ENCODE results near the gene SYTL4. TPM values are rescaled to one million over a fixed set of nuclear protein-coding genes. Genes with fewer than 3 reads are reported as not detected.

Gene SYTL4
- total RNA-seq, 4 donors from 2014 or later, result 14.9 to 30.7 (median 27.8) TPM

- Histone ChIP-seq H3K36me3 (no peaks in the 10 kb centered on the region), H3K27ac (replicated peaks in 1 of 4) (peak within 1 kb of the TSS; percentile 61 to 77 (median 62)), H3K4me1 (peaks cover 0 to 22% (median 7%) of the 10 kb centered on the region in 4 donors), H3K9me3 (no peaks in the 10 kb centered on the region), H3K27me3 (no peaks in the 10 kb centered on the region), H3K4me3 (peak within 1 kb of the TSS; percentile 34 to 52 (median 39))
- intact Hi-C loops (cut with DNase I), result no loop called here
- WGBS, result 38% methylated on average over 11 of the region's 11 CpGs
- no peak for DNase-seq (ENCODE audit: extremely low spot score)
- TF ChIP-seq POLR2AphosphoS5 (IDR thresholded peaks at IDR 0.05), result peak; percentile 52 to 86
- no peak for TF ChIP-seq EP300 (IDR thresholded peaks at IDR 0.05)
Measured at GRCh38 chrX:100643956-100644860, 87.7 kb downstream of the SYTL4 start, which contains the start of gene SRPX2. Gene SRPX2 (plus strand): TSS chrX:100644199. CDS start chrX:100646323, 2,124 bp downstream.

GRCh38 chrX:100643212-100643611, 88.7 kb downstream of the SYTL4 start:
- no peak for TF ChIP-seq EP300 (IDR thresholded peaks at IDR 0.05)
- no peak for TF ChIP-seq POLR2A (IDR thresholded peaks at IDR 0.05; ENCODE audit: low read depth)
- TF ChIP-seq POLR2AphosphoS5 (IDR thresholded peaks at IDR 0.05), result no peak
- TF ChIP-seq CTCF (IDR thresholded peaks at IDR 0.05), result no peak
- Histone ChIP-seq H3K27ac (replicated peaks in 1 of 4) (peak overlapping the region in 3 of 4 donors; percentile 50 to 61 (median 57)), H3K27me3 (no peaks in the 10 kb centered on the region), H3K4me1 (peaks cover 0 to 20% (median 7%) of the 10 kb centered on the region in 4 donors), H3K9me3 (no peaks in the 10 kb centered on the region), H3K4me3 (no peak overlapping the region), H3K36me3 (no peaks in the 10 kb centered on the region)
- intact Hi-C loops (cut with DNase I), result no loop called here
- no peak for DNase-seq (ENCODE audit: extremely low spot score)
- WGBS, result 76% methylated on average over 11 of the region's 11 CpGs

GRCh38 chrX:100642290-100642689, 89.6 kb downstream of the SYTL4 start:
- Histone ChIP-seq H3K27me3 (no peaks in the 10 kb centered on the region), H3K4me3 (no peak overlapping the region), H3K9me3 (no peaks in the 10 kb centered on the region), H3K27ac (replicated peaks in 1 of 4) (no peak overlapping the region), H3K36me3 (no peaks in the 10 kb centered on the region), H3K4me1 (peaks cover 0 to 13% (median 7%) of the 10 kb centered on the region in 4 donors)
- intact Hi-C loops (cut with DNase I), result no loop called here
- WGBS, result 60% methylated on average over 3 of the region's 3 CpGs
- no peak for TF ChIP-seq CTCF (IDR thresholded peaks at IDR 0.05)
- no peak for TF ChIP-seq POLR2AphosphoS5 (IDR thresholded peaks at IDR 0.05)
- TF ChIP-seq EP300 (IDR thresholded peaks at IDR 0.05), result no peak
- no peak for TF ChIP-seq POLR2A (IDR thresholded peaks at IDR 0.05; ENCODE audit: low read depth)
- no peak for DNase-seq (ENCODE audit: extremely low spot score)

- TF ChIP-seq POLR2A (IDR thresholded peaks at IDR 0.05; ENCODE audit: low read depth), result no peak
- peak; percentile 44 to 51 (median 50) for TF ChIP-seq CTCF (IDR thresholded peaks at IDR 0.05)
- peak in 1 of 2 donors; percentile 52 for TF ChIP-seq POLR2AphosphoS5 (IDR thresholded peaks at IDR 0.05)
- Histone ChIP-seq H3K27ac (replicated peaks in 1 of 4) (peak within 1 kb of the TSS; percentile 56 to 68 (median 65)), H3K4me3 (peak within 1 kb of the TSS; percentile 57 to 63 (median 60)), H3K36me3 (peaks cover 0 to 8% (median 0%) of the 10 kb centered on the region in 4 donors), H3K27me3 (no peaks in the 10 kb centered on the region), H3K9me3 (no peaks in the 10 kb centered on the region), H3K4me1 (peaks cover 0 to 4% (median 0%) of the 10 kb centered on the region in 4 donors)
- WGBS, result 37% methylated on average over 28 of the region's 51 CpGs
- intact Hi-C loops (cut with DNase I), result loop anchor here (5.0 kb wide), 1 partner anchor 124 kb away; no protein-coding TSS in a partner anchor
- peak; percentile 92 for DNase-seq (ENCODE audit: extremely low spot score)
Measured at GRCh38 chrX:100636321-100636991, 95.5 kb downstream of the SYTL4 start, which contains the start of gene TSPAN6. Gene TSPAN6 (minus strand): TSS chrX:100636806. CDS start chrX:100636694, 112 bp downstream.

GRCh38 chrX:100635989-100636320, 96.0 kb downstream of the SYTL4 start:
- Histone ChIP-seq H3K27ac (replicated peaks in 1 of 4) (peak overlapping the region; percentile 56 to 68 (median 65)), H3K36me3 (peaks cover 0 to 8% (median 0%) of the 10 kb centered on the region in 4 donors), H3K4me3 (peak overlapping the region; percentile 57 to 63 (median 60)), H3K4me1 (peaks cover 0 to 4% (median 0%) of the 10 kb centered on the region in 4 donors), H3K27me3 (no peaks in the 10 kb centered on the region), H3K9me3 (no peaks in the 10 kb centered on the region)
- intact Hi-C loops (cut with DNase I), result loop anchor here (5.0 kb wide), 1 partner anchor 124 kb away; no protein-coding TSS in a partner anchor
- TF ChIP-seq EP300 (IDR thresholded peaks at IDR 0.05) (no peak), POLR2A (IDR thresholded peaks at IDR 0.05; ENCODE audit: low read depth) (no peak), CTCF (IDR thresholded peaks at IDR 0.05) (no peak), POLR2AphosphoS5 (IDR thresholded peaks at IDR 0.05) (no peak)
- DNase-seq (ENCODE audit: extremely low spot score), result no peak
- 44% methylated on average over 6 of the region's 8 CpGs for WGBS
